GM12878 (cell line): ENCODE measurements around the gene THRB. TPM values are rescaled to one million over a fixed set of nuclear protein-coding genes. Genes with fewer than 3 reads are reported as not detected.

ENCODE experiments used
- ATAC-seq: fragments of 200-7000 bp; cut with Tn5 transposase; 3 replicates; pipeline ENCODE4 v1.9.1; 2020; ENCODE audit warnings: mild to moderate bottlenecking, moderate library complexity
- BruUV-seq: library from RNA; stranded (reverse); fragments of 400-500 nt; replicated peaks from 2 replicates; lab custom pipeline; 2021; lab: Mats Ljungman, UMichigan
- CTCF ChIA-PET: fragments of 300-600 bp; sonication (Branson Sonifier 250); formaldehyde crosslinking; extraction: SDS; loops from one replicate; lab custom pipeline; 2021; ENCODE audit warnings: inconsistent platforms; lab: Yijun Ruan, JAX
- POLR2A ChIA-PET: fragments of 350-600 bp; formaldehyde crosslinking; extraction: SDS; loops from one replicate; lab custom pipeline; 2021; ENCODE audit warnings: inconsistent platforms; lab: Charles Lee
- RAD21 ChIA-PET: fragments of 300-600 bp; sonication (Branson Sonifier 250); formaldehyde crosslinking; loops from one replicate; lab custom pipeline; 2023; ENCODE audit warnings: antibody characterized with exemption; ENCODE audit not compliant: unreplicated experiment; lab: Charles Lee
- SMC1A ChIA-PET: fragments of 300-600 bp; sonication (Branson Sonifier 250); formaldehyde crosslinking; loops from one replicate; lab custom pipeline; 2023; ENCODE audit not compliant: unreplicated experiment, uncharacterized antibody; lab: Charles Lee
- DNase-seq: peaks from one replicate; pipeline ENCODE4 v3.0.0-alpha.2; 2011; ENCODE audit warnings: low read depth, low spot score
- FAIRE-seq: peaks from 3 replicates; lab custom pipeline; 2011; peaks lifted over from hg19 to GRCh38; lab: Jason Lieb, UNC
- H2AFZ ChIP-seq: 2 replicates; pipeline ENCODE4 v1.6.0; 2011; ENCODE audit warnings: low read depth, low read length, control low read depth; ENCODE audit not compliant: control insufficient read depth
- H3K27ac ChIP-seq: 2 replicates; pipeline ENCODE4 v1.5.1; 2011; ENCODE audit warnings: control low read depth; ENCODE audit not compliant: control insufficient read depth, insufficient read depth
- H3K27me3 ChIP-seq, 2 experiments: replicated peaks in 1 of 2; 2 replicates each; pipeline versions ENCODE4 v1.6.0 to v1.6.1; 2011; ENCODE audit warnings: low read length in 1 of 2; ENCODE audit not compliant: control insufficient read depth in 2 of 2, insufficient read depth in 2 of 2
- H3K36me3 ChIP-seq, 2 experiments: 2 replicates each; pipeline ENCODE4 v1.5.1; 2011; ENCODE audit warnings: low read length in 1 of 2; ENCODE audit not compliant: control insufficient read depth in 2 of 2, insufficient read depth in 2 of 2
- H3K4me1 ChIP-seq: 2 replicates; pipeline ENCODE4 v1.6.1; 2011; ENCODE audit warnings: mild to moderate bottlenecking, low read length, moderate library complexity, mixed read lengths; ENCODE audit not compliant: control insufficient read depth, insufficient read depth
- H3K4me2 ChIP-seq: 2 replicates; pipeline ENCODE4 v1.6.0; 2011; ENCODE audit warnings: control low read depth; ENCODE audit not compliant: control insufficient read depth, insufficient read depth
- H3K4me3 ChIP-seq: fragments of 200-600 bp; sonication (generic); 2 replicates; pipeline ENCODE4 v1.5.1; 2016
- H3K79me2 ChIP-seq: 2 replicates; pipeline ENCODE4 v1.6.0; 2011; ENCODE audit warnings: low read length; ENCODE audit not compliant: control insufficient read depth, insufficient read depth
- H3K9ac ChIP-seq: 2 replicates; pipeline ENCODE4 v1.8.0; 2011; ENCODE audit warnings: low read length, control low read depth, mixed read lengths; ENCODE audit not compliant: control insufficient read depth, insufficient read depth
- H3K9me3 ChIP-seq: replicated peaks from 3 replicates; pipeline ENCODE4 v1.5.1; 2011; ENCODE audit warnings: mild to moderate bottlenecking, low read length; ENCODE audit not compliant: control insufficient read depth, insufficient read depth
- H4K20me1 ChIP-seq: 2 replicates; pipeline ENCODE4 v1.6.0; 2011; ENCODE audit not compliant: control insufficient read depth, insufficient read depth
- BCL11A ChIP-seq: IDR thresholded peaks from 2 replicates; pipeline ENCODE4 v1.6.1; 2011; ENCODE audit warnings: low read depth, low read length
- BMI1 ChIP-seq: fragments of 450-650 bp; IDR thresholded peaks from 2 replicates; pipeline ENCODE4 v1.6.1; 2016; ENCODE audit warnings: mild to moderate bottlenecking, moderate library complexity, borderline replicate concordance
- BRCA1 ChIP-seq: IDR thresholded peaks from 2 replicates; pipeline ENCODE4 v1.6.1; 2011; ENCODE audit warnings: low read depth, low read length, improper control_type of control experiment
- CHD1 ChIP-seq: IDR thresholded peaks from 2 replicates; pipeline ENCODE4 v1.6.1; 2012; ENCODE audit warnings: low read depth, low read length, improper control_type of control experiment
- MEF2A ChIP-seq: IDR thresholded peaks from 2 replicates; pipeline ENCODE4 v1.6.1; 2011; ENCODE audit warnings: low read depth, mild to moderate bottlenecking, low read length, moderate library complexity; ENCODE audit not compliant: insufficient read depth
- NR2F1 ChIP-seq: fragments of 450-650 bp; conservative IDR thresholded peaks from 2 replicates; pipeline ENCODE4 v1.6.1; 2017; ENCODE audit warnings: mild to moderate bottlenecking
- POLR2AphosphoS5 ChIP-seq: IDR thresholded peaks from 2 replicates; pipeline ENCODE4 v1.6.1; 2011; ENCODE audit warnings: mild to moderate bottlenecking, low read length, inconsistent platforms
- SMAD5 ChIP-seq: IDR thresholded peaks from 2 replicates; pipeline ENCODE4 v1.6.1; 2016; ENCODE audit warnings: antibody characterized with exemption, low read depth
- SUPT20H ChIP-seq: IDR thresholded peaks from 2 replicates; pipeline ENCODE4 v1.6.1; 2011; ENCODE audit warnings: low read depth, mild to moderate bottlenecking, low read length, moderate library complexity, borderline replicate concordance; ENCODE audit not compliant: control insufficient read depth
- TAF1 ChIP-seq: IDR thresholded peaks from 2 replicates; pipeline ENCODE4 v1.6.1; 2011; ENCODE audit warnings: mild to moderate bottlenecking, low read depth, low read length, borderline replicate concordance
- TBL1XR1 ChIP-seq: IDR thresholded peaks from 2 replicates; pipeline ENCODE4 v1.6.1; 2012; ENCODE audit warnings: low read depth, low read length, improper control_type of control experiment
- ZBED1 ChIP-seq: IDR thresholded peaks from 2 replicates; pipeline ENCODE4 v1.6.1; 2016; ENCODE audit warnings: borderline replicate concordance
- in situ Hi-C: fragments of 300-500 bp; cut with MboI; formaldehyde crosslinking; loops from 9 replicates; pipeline ENCODE4 v1.14.3; 2018; ENCODE audit warnings: mixed read lengths
- intact Hi-C: fragments of 100-400 bp; cut with micrococcal nuclease; formaldehyde crosslinking; loops from one replicate; pipeline ENCODE4 v1.14.2; 2022; ENCODE audit not compliant: unreplicated experiment
- polyA plus RNA-seq, 11 experiments: library from polyadenylated mRNA; depleted of rRNA in 4 of 11; unstranded in 6 of 11; stranded (reverse) in 5 of 11; fragments of >200 nt; fragmentation: Nextera tagmentation in 4 of 11; fragmentation: Illumina TruSeq in 1 of 11; extraction: Ambion mirVana in 4 of 11; extraction: Trizol in 1 of 11; gene quantifications; 1 replicate in 1 of 11; 2 replicates in 10 of 11; pipeline versions ENCODE4 v1.2.1 to v1.2.3, GENCODE V29; 2011 to 2016; ENCODE audit warnings: inconsistent platforms in 2 of 11, missing spikeins in 2 of 11, low read depth in 1 of 11
- total RNA-seq, 4 experiments: library from RNA; depleted of rRNA in 3 of 4; stranded (reverse); fragments of >200 nt in 3 of 4; fragmentation: Illumina TruSeq in 1 of 4; extraction: Trizol in 1 of 4; gene quantifications; 2 replicates each; pipeline versions ENCODE4 v1.2.1 to v1.2.3, GENCODE V29; 2013 to 2021
- TF ChIP-seq, protein P1 (sequence below): IDR thresholded peaks from 2 replicates; pipeline ENCODE4 v1.6.1; 2012; ENCODE audit warnings: low read depth, low read length, improper control_type of control experiment
- TF ChIP-seq, protein P2 (sequence below): fragments of 450-650 bp; IDR thresholded peaks from 2 replicates; pipeline ENCODE4 v1.6.1; 2017; ENCODE audit warnings: mild to moderate bottlenecking, moderate library complexity

THRB gene
- total and polyA plus RNA-seq, 10 of the 15 experiments (the other 5 are each of a cell fraction or from before 2014, with no cell fraction given): 0.05 TPM; not detected in 9

DNA sequence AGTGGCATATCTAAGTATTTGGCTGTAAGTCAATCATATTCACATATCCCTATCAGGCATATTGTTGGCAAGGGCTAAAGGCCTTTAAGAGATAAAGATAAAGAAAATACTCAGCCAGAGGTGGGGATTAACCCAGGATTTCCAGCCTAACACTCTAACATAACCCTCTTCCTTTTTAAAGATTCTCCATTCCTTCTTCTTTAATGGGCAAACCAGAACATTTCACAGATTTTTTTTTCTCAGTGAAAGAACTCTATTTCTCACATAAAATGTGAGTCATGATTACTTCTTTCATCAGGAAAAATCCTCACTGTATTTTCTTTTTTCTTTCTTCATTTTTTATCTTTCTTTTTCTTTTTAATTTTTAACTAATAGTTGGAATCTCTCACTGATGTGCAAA lies 349.2 kb downstream of the THRB start:
- no peaks in the 10 kb centered on the region for H3K4me1 ChIP-seq

More for the DNA sequence above, 349.2 kb downstream of the THRB start:
- BruUV-seq: no TSS peak
- Histone ChIP-seq H3K27me3 (no peaks in the 10 kb centered on the region), H3K79me2 (no peaks in the 10 kb centered on the region), H3K9ac (no peak overlapping the region), H3K27ac (no peak overlapping the region), H3K4me3 (no peak overlapping the region), H3K36me3 (no peaks in the 10 kb centered on the region), H2AFZ (no peak overlapping the region), H3K9me3 (no peaks in the 10 kb centered on the region), H4K20me1 (no peaks in the 10 kb centered on the region), H3K4me2 (no peak overlapping the region)
- ChIA-PET POLR2A (no interaction called here), RAD21 (no interaction called here), CTCF (no interaction called here), SMC1A (interaction anchor here (0.5 kb wide), 1 partner anchor 261 kb away, joined by 3 read pairs; no protein-coding TSS in a partner anchor)
- intact Hi-C loops (no loop called here), in situ Hi-C loops (no loop called here)
- ATAC-seq: no peak
- FAIRE-seq: no peak
- no peak for TF ChIP-seq TBL1XR1
- no peak for TF ChIP-seq BCL11A
- no peak for TF ChIP-seq ZBED1
- TF ChIP-seq SUPT20H: no peak
- TF ChIP-seq SMAD5: no peak
- TF ChIP-seq POLR2AphosphoS5: no peak
- no peak for TF ChIP-seq MEF2A
- TF ChIP-seq, protein P1, sequence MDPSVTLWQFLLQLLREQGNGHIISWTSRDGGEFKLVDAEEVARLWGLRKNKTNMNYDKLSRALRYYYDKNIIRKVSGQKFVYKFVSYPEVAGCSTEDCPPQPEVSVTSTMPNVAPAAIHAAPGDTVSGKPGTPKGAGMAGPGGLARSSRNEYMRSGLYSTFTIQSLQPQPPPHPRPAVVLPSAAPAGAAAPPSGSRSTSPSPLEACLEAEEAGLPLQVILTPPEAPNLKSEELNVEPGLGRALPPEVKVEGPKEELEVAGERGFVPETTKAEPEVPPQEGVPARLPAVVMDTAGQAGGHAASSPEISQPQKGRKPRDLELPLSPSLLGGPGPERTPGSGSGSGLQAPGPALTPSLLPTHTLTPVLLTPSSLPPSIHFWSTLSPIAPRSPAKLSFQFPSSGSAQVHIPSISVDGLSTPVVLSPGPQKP: no peak
- TF ChIP-seq BRCA1: no peak
- TF ChIP-seq, protein P2, sequence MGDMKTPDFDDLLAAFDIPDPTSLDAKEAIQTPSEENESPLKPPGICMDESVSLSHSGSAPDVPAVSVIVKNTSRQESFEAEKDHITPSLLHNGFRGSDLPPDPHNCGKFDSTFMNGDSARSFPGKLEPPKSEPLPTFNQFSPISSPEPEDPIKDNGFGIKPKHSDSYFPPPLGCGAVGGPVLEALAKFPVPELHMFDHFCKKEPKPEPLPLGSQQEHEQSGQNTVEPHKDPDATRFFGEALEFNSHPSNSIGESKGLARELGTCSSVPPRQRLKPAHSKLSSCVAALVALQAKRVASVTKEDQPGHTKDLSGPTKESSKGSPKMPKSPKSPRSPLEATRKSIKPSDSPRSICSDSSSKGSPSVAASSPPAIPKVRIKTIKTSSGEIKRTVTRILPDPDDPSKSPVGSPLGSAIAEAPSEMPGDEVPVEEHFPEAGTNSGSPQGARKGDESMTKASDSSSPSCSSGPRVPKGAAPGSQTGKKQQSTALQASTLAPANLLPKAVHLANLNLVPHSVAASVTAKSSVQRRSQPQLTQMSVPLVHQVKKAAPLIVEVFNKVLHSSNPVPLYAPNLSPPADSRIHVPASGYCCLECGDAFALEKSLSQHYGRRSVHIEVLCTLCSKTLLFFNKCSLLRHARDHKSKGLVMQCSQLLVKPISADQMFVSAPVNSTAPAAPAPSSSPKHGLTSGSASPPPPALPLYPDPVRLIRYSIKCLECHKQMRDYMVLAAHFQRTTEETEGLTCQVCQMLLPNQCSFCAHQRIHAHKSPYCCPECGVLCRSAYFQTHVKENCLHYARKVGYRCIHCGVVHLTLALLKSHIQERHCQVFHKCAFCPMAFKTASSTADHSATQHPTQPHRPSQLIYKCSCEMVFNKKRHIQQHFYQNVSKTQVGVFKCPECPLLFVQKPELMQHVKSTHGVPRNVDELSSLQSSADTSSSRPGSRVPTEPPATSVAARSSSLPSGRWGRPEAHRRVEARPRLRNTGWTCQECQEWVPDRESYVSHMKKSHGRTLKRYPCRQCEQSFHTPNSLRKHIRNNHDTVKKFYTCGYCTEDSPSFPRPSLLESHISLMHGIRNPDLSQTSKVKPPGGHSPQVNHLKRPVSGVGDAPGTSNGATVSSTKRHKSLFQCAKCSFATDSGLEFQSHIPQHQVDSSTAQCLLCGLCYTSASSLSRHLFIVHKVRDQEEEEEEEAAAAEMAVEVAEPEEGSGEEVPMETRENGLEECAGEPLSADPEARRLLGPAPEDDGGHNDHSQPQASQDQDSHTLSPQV: no peak
- TF ChIP-seq TAF1: no peak
- no peak for TF ChIP-seq CHD1
- TF ChIP-seq NR2F1: no peak
- no peak for TF ChIP-seq BMI1
- no peak for DNase-seq
